Stimulated activated naive CD8-positive, alpha-beta T cell treated with anti-CD3 and anti-CD28 coated beads, Interleukin-15, amount 100 ng/mL, for 72 hours (primary cell): ENCODE results near the gene MDM1.

Experiments
- ATAC-seq: fragments of 150-1000 bp; cut with Tn5 transposase; 2 replicates; pipeline ENCODE4 v1.10.0; 2021; ENCODE audit warnings: mild to moderate bottlenecking, moderate library complexity
- DNase-seq, 2 donors: peaks; one replicate each; pipeline ENCODE4 v3.0.0; 2021 to 2022
- H3K27ac Mint-ChIP-seq, 2 donors: one replicate each; pipeline ENCODE4 v1.8.0; 2022; ENCODE audit warnings: mild to moderate bottlenecking in 2 of 2, mixed read lengths in 2 of 2, moderate library complexity in 2 of 2
- H3K27me3 Mint-ChIP-seq: one replicate; pipeline ENCODE4 v1.8.0; 2022; ENCODE audit warnings: mixed read lengths
- H3K4me1 Mint-ChIP-seq: one replicate; pipeline ENCODE4 v1.8.0; 2022; ENCODE audit warnings: mild to moderate bottlenecking, mixed read lengths
- H3K4me3 Mint-ChIP-seq, 2 donors: one replicate each; pipeline ENCODE4 v1.8.0; 2022; ENCODE audit warnings: mild to moderate bottlenecking in 2 of 2, mixed read lengths in 2 of 2, moderate library complexity in 1 of 2
- H3K9me3 Mint-ChIP-seq, 2 donors: one replicate each; pipeline ENCODE4 v1.8.0; 2022; ENCODE audit warnings: mixed read lengths in 2 of 2

The MDM1 gene

DNA sequence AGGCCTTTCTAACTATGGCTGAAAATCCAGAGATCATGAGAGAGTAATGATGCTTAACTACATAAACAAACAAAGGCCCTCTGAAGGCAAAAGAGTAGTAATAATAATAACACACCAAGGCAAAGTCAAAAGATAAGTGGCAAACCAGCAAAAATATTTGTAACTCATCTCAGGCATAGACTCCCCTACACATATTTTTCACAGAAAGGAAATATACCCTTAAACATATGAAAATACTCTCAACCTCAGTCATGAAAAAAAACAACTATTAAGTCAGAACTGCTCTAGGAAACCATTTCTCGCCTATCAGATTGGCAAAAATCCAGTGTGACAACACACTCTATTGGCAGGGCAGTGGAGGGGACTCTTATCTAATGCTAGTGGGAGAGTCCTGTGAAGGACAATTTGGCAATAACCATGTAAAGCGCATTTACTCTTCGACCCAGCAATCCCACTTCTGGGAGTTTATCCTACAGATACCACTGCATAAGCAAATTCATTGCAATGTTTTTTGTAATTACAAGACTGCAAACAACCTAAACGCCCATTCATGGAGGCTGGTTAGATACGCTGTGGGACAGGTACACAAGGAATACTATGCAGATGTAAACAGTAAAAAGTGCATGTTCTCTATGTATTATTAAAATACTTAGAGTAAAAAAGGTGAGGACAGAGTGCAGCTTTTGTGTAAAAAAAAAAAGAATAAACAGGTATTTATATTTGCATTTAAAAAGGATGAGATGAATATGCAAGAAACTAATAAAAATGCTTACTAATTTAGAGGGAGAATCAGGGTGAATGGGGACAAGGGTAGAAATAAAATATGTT is 52.7 kb downstream of the MDM1 start:
- peak overlapping the region in 1 of 2 donors; percentile 82 for H3K27ac Mint-ChIP-seq
- H3K27me3 Mint-ChIP-seq, result no peaks in the 10 kb centered on the region
- peaks cover 67% of the 10 kb centered on the region for H3K4me1 Mint-ChIP-seq
- DNase-seq (no peak), ATAC-seq (peak; percentile 34)
- no peak overlapping the region for H3K4me3 Mint-ChIP-seq
- no peaks in the 10 kb centered on the region for H3K9me3 Mint-ChIP-seq

DNA sequence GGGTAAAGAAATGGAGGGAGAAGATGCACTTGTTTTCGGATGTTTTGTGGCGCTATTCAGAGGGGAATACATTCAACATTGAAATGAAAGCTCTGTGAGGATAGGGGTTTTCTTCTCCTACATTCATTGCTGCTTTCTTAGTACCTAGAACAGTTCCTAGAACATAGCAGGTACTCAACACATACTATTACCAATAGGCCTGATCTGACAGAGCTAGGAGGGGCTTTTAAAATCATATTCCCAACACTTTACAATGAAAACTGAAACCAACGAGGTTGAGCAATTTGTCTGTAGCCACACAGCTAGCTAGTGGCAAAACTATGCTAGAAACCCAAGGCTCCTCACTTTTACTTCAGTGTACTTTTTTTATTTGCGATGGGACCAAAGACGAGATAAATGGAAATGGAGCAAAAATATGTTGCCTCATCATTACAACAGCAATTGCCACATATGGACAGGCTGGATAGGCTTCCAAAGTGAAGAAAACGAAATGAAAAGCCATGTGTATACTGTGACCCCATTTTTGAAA is 55.7 kb downstream of the MDM1 start:
- peak; percentile 51 for ATAC-seq
- DNase-seq, result no peak
- H3K27ac Mint-ChIP-seq, result peak overlapping the region; percentile 0 to 11
- peaks cover 55% of the 10 kb centered on the region for H3K4me1 Mint-ChIP-seq
- no peaks in the 10 kb centered on the region for H3K27me3 Mint-ChIP-seq
- H3K9me3 Mint-ChIP-seq, result no peaks in the 10 kb centered on the region
- H3K4me3 Mint-ChIP-seq, result peak overlapping the region in 1 of 2 donors; percentile 4

DNA sequence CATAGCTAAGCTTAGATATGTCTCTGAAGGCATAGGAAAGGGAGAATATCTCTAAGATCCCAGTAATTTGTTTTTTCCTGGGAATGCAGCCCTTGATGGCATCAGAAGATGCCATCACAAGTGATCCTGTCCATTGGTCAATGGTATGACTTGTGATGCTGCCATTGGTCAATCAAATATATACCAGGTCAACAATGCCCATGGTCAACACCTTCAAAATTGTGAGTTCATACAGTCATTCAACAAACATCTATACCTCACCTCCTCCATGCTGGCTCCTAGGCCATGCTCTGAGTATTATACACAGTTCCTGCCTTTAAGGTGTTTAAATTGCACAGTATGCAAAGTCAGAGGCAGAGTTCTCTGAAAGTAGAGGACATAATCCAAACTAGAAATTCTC is 59.4 kb downstream of the MDM1 start:
- DNase-seq (no peak), ATAC-seq (no peak)
- Mint-ChIP-seq H3K4me1 (peaks cover 47% of the 10 kb centered on the region), H3K9me3 (no peaks in the 10 kb centered on the region), H3K27me3 (peaks cover 10% of the 10 kb centered on the region), H3K4me3 (no peak overlapping the region), H3K27ac (no peak overlapping the region)

DNA sequence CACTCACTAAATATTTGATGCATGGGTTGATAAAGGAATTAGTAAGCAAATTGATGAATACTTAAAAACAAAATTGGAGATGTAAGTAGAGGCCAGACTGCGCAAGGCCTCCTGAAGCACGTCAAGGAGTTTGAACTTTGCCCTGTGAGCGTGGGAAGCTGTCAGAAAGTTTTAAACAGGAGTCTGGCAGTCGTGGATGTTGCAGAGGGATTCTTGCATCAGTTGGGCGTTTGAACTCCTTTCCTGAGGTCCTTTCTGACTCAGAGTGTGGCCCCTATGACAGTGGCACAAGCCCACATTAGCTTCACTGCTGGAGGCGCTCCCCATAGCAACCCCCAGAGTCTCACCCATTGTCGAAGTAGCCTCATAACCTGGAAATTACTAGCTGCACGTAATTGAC is 60.8 kb downstream of the MDM1 start:
- peaks cover 0 to 4% of the 10 kb centered on the region in 2 donors for H3K9me3 Mint-ChIP-seq
- peaks cover 47% of the 10 kb centered on the region for H3K4me1 Mint-ChIP-seq
- no peak overlapping the region for H3K27ac Mint-ChIP-seq
- DNase-seq (no peak), ATAC-seq (no peak)
- peaks cover 10% of the 10 kb centered on the region for H3K27me3 Mint-ChIP-seq
- no peak overlapping the region for H3K4me3 Mint-ChIP-seq

DNA sequence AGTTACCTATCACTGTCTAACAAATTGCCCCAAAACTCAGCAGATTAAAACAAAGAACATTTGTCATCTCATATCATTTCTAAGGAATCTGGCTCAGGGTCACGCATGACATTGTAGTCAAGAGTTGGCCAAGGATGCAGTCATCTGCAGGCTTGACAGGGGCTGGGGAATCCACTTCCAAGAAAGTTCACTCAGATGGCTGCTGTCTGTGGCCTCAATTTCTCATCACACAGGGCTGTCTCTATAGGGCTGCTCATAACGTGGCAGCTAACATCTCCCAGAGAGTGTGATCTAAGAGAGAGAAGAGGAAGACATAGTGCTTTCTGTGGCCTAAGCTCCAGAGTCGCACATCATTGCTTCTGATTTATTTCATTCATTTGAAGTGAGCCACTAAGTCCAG is 61.8 kb downstream of the MDM1 start:
- Mint-ChIP-seq H3K27ac (no peak overlapping the region), H3K27me3 (peaks cover 10% of the 10 kb centered on the region), H3K4me1 (peaks cover 48% of the 10 kb centered on the region), H3K4me3 (no peak overlapping the region), H3K9me3 (peaks cover 0 to 4% of the 10 kb centered on the region in 2 donors)
- DNase-seq, result no peak
- ATAC-seq, result no peak

DNA sequence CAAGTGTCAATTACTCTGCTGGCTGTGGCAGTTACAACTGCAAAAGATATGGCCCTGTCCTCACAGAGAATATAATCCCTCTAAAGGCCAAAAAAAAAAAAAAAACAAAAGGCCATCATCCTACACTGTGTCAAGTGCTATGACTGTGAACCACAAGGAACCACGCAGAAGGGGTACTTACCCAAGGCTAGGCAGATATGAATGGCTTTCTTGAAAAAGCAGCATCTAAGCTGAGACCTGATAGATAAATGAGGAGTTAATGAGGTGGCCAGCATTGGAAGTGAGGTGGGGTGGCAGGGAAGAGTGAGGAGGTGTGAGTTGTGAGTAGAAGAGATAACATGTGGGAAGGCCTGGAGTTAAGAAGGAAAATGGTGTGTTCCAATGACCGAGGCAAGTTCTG is 62.4 kb downstream of the MDM1 start:
- Mint-ChIP-seq H3K27me3 (peaks cover 10% of the 10 kb centered on the region), H3K4me1 (peaks cover 53% of the 10 kb centered on the region), H3K4me3 (no peak overlapping the region), H3K9me3 (peaks cover 0 to 4% of the 10 kb centered on the region in 2 donors), H3K27ac (no peak overlapping the region)
- peak in 1 of 2 donors; percentile 41 for DNase-seq
- peak; percentile 80 for ATAC-seq

DNA sequence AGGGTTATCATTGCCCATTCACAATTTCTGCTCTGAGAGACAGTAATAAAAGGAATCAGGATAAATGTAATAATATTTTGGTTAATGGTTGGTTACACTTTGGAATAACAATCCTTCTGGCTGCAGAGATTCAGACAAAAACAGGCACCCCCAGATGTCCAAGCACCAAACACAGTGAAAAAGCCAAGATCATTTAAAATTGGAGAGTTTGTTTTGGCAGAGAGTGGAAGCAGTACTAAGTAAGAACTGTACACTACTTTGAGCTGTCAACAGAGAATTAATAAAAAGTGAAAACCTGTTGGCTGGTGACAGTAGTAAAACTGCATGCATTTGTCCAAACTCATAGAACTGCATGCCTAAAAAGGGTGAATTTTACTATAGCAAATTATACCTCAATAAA is 63.2 kb downstream of the MDM1 start:
- no peak overlapping the region for H3K4me3 Mint-ChIP-seq
- no peak for ATAC-seq
- peaks cover 0 to 4% of the 10 kb centered on the region in 2 donors for H3K9me3 Mint-ChIP-seq
- DNase-seq, result no peak
- H3K4me1 Mint-ChIP-seq, result peaks cover 59% of the 10 kb centered on the region
- peaks cover 10% of the 10 kb centered on the region for H3K27me3 Mint-ChIP-seq
- H3K27ac Mint-ChIP-seq, result no peak overlapping the region

DNA sequence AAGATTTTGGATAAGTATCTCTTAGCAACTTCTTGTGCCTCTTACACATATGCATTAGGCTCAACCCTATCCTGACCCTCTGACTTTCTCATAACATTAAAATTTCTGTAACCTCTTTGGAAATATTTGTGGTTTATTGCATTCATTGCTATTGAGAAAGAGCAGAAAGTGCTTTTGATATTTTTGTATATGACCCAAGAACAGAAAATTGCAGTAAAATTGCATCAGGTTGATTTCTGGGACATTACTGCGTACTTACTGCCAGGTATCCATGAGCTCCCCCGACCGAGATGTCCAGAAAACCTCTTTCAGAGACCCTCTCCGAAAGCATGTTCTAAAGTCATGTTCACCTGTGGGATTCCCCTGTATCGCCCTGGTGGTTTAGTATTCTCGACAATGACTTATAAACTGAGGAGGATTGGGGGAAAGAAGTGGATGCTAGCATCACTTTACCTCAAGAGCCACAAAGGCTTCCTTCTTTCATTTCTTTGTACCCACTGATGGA is 64.2 kb downstream of the MDM1 start:
- peaks cover 59% of the 10 kb centered on the region for H3K4me1 Mint-ChIP-seq
- peak overlapping the region; percentile 92 to 96 for H3K27ac Mint-ChIP-seq
- peak; percentile 50 to 67 for DNase-seq
- peak overlapping the region; percentile 44 to 65 for H3K4me3 Mint-ChIP-seq
- H3K9me3 Mint-ChIP-seq, result peaks cover 0 to 4% of the 10 kb centered on the region in 2 donors
- peak; percentile 84 for ATAC-seq
- H3K27me3 Mint-ChIP-seq, result peaks cover 13% of the 10 kb centered on the region

DNA sequence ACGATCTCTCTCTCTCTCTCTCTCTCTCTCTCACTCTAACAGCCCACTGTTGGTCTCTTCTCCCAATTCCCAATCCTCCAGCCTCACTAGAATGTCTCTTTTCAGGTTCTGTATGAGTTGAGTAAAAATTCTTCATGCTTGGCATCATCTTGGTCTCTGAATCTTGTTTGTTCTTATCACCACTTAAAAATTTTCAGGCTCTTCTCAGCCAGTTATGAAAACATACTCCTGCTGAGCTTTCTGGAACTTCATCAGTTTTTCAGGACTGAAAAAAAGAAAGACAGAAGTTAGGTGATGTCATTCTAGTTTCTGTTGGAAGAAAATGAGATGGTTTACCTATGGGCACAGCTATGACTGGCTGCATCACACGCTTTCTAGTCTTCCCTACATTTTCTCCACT is 67.3 kb downstream of the MDM1 start:
- H3K4me1 Mint-ChIP-seq, result peaks cover 74% of the 10 kb centered on the region
- DNase-seq (no peak), ATAC-seq (no peak)
- no peak overlapping the region for H3K4me3 Mint-ChIP-seq
- peaks cover 0 to 4% of the 10 kb centered on the region in 2 donors for H3K9me3 Mint-ChIP-seq
- peak overlapping the region in 1 of 2 donors; percentile 49 for H3K27ac Mint-ChIP-seq
- peaks cover 12% of the 10 kb centered on the region for H3K27me3 Mint-ChIP-seq

DNA sequence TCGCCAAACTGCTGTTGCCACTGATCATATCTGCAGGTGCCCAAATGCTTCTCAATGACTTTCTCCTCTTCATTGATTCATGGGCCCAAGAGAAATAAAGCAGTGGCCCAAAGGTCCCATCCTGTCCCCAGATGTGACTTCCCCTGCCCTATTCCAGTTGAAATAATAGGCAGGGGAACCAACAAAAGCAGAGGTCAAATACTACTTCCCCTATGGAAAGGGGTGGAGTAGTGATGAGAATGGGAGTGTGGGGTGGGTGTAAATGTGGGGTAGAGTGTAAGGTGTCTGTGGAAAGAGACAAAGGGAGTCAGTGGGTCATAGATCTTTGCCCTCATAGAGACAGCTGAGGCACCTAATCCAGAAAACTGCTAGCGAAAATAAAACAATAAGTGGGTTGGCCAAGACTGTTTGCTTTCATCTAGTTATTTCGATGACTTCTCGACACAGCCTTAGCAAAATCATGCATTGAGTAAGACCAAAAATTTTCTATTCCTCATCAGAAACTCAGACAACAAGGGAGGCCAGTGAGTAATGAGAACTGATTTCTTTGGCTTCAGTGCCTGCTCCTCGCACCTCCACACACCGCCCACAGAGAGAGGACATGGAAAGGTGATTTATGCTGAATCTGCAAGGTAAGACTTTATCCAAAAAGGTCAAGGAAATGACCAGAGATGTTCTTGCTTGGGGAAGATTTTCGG is 67.9 kb downstream of the MDM1 start:
- H3K4me3 Mint-ChIP-seq, result no peak overlapping the region
- ATAC-seq (no peak), DNase-seq (no peak)
- peaks cover 0 to 4% of the 10 kb centered on the region in 2 donors for H3K9me3 Mint-ChIP-seq
- H3K27ac Mint-ChIP-seq, result no peak overlapping the region
- peaks cover 74% of the 10 kb centered on the region for H3K4me1 Mint-ChIP-seq
- peaks cover 8% of the 10 kb centered on the region for H3K27me3 Mint-ChIP-seq

DNA sequence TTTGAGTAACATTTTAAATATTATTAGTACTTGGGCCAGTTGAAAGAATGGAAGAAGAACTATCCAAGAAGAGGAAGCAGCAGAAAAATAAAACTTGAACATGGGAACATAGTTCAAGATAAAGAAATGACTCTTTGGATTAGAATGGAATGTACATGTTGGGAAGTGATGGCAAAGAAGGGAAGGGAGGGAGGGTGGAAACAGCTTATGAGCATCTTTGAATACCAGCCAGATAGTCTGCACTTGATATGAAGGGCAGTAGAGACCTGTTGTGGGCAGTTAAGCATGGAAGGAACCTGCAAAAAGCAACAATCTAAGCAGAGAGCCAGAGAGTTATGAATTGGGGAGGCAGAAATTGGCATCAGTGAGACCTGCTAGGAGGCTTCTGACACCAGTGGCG is 68.8 kb downstream of the MDM1 start:
- Mint-ChIP-seq H3K4me3 (no peak overlapping the region), H3K27me3 (peaks cover 11% of the 10 kb centered on the region), H3K9me3 (peaks cover 0 to 4% of the 10 kb centered on the region in 2 donors), H3K27ac (no peak overlapping the region), H3K4me1 (peaks cover 74% of the 10 kb centered on the region)
- DNase-seq (no peak), ATAC-seq (no peak)

DNA sequence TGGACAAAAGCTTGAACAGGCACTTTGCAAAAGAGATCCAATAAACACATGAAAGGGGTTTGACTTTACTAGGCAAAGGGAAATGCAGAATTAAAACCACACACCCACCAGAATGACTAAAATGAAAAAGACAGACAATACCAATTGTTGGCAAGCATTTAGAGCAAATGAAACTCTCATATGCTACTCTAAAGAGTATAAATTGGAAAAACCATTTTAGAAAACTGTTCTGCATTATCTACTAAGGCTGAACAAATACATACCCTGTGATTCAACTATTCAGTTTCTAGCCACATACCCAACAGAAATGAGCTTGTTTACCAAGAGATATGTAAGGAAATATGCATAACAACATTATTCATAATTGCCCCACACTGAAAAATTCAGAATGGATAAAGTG is 70.3 kb downstream of the MDM1 start:
- DNase-seq, result no peak
- Mint-ChIP-seq H3K27me3 (peaks cover 19% of the 10 kb centered on the region), H3K9me3 (peaks cover 0 to 4% of the 10 kb centered on the region in 2 donors), H3K4me1 (peaks cover 69% of the 10 kb centered on the region), H3K4me3 (peak overlapping the region in 1 of 2 donors; percentile 12), H3K27ac (no peak overlapping the region)
- peak; percentile 55 for ATAC-seq

DNA sequence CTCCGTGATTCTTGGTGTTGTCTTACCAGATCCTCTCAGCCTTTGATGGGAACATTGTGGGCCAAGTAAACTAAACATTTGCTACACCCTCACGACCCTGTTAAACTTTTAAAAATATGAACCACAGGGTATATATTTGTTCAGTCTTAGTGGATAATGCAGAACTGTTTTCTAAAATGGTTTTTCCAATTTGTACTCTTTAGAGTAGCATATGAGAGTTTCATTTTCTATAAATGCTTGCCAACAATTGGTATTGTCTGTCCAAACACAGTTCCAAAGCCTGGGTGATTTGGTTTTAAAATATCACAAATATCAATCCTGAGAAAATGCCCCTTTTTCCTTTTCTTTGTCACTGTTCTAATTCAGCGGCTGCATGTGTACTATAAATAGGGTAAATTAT is 72.0 kb downstream of the MDM1 start:
- peaks cover 19% of the 10 kb centered on the region for H3K27me3 Mint-ChIP-seq
- H3K9me3 Mint-ChIP-seq, result no peaks in the 10 kb centered on the region
- H3K27ac Mint-ChIP-seq, result no peak overlapping the region
- H3K4me1 Mint-ChIP-seq, result peaks cover 55% of the 10 kb centered on the region
- no peak for ATAC-seq
- H3K4me3 Mint-ChIP-seq, result no peak overlapping the region
- DNase-seq, result no peak

DNA sequence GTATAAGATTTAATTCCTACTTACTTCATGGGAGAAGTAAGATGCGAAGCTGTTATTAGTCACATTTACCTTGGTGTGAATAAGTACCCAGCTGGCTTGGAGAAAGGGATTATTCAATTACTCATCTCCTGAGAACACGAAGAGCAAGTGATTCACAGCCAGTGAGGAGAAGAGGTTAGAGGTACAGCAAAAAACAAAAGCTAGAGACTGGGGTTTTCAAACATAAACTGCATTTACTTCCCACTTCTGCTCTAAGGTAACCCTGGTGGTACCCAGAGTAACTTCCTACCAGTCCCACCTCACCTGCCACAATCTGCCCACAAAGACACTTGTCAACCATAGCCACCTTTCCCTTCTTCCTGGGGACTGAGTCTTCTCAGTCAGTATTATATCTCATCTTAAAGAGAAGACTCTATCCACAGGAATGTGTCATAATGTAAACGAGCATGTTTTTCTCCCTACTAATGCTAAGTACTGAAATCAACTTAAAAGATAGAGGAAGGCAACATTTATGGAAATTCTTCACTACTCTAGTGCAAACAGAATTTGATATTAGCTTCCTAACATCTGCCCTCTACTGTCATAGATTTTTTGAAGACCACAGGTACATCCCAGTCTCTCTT is 72.7 kb downstream of the MDM1 start:
- peak; percentile 93 for ATAC-seq
- H3K9me3 Mint-ChIP-seq, result no peaks in the 10 kb centered on the region
- peak overlapping the region in 1 of 2 donors; percentile 1 for H3K4me3 Mint-ChIP-seq
- peaks cover 48% of the 10 kb centered on the region for H3K4me1 Mint-ChIP-seq
- H3K27me3 Mint-ChIP-seq, result peaks cover 19% of the 10 kb centered on the region
- no peak overlapping the region for H3K27ac Mint-ChIP-seq
- DNase-seq, result peak in 1 of 2 donors; percentile 66

DNA sequence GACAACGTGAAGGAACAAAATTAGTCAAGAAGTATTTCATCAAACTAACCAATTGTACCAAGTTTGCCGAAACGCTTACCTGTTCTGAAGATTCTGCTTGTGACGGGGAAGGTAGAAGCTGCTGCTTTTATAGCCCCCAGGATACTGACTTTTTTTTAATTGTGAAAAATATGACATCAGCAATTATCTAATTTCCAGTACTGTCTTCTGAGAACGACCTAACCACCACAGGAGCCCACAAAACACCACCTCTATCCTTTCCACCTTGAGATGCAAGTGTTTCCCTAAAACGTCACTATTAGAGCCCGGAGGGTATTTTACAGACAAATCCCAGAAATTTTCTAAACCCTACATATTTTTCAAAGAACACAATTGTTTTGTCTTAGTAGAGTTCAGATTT is 78.7 kb downstream of the MDM1 start, which contains the start of gene IL22:
Gene IL22, minus strand, starts transcription at position 101 of the 400 bp plus-strand sequence. CDS start 156 bp downstream, outside the sequence.
- H3K4me3 Mint-ChIP-seq, result no peak within 1 kb of the TSS
- ATAC-seq, result no peak
- peaks cover 0 to 7% of the 10 kb centered on the region in 2 donors for H3K9me3 Mint-ChIP-seq
- peaks cover 45% of the 10 kb centered on the region for H3K27me3 Mint-ChIP-seq
- peaks cover 16% of the 10 kb centered on the region for H3K4me1 Mint-ChIP-seq
- H3K27ac Mint-ChIP-seq, result no peak within 1 kb of the TSS
- DNase-seq, result no peak
